PFSK-1 (cell line): ENCODE results near the gene TFCP2L1.

Experiments used
- POLR2AphosphoS5 ChIP-seq: IDR thresholded peaks from 2 replicates; pipeline ENCODE4 v1.6.1; 2012; ENCODE audit warnings: low read depth, mild to moderate bottlenecking, control low read depth, low read length, moderate library complexity
- SIN3A ChIP-seq: IDR thresholded peaks from 2 replicates; pipeline ENCODE4 v1.6.1; 2012; ENCODE audit warnings: mild to moderate bottlenecking, low read length, moderate library complexity, borderline replicate concordance; ENCODE audit not compliant: insufficient read depth

DNA sequence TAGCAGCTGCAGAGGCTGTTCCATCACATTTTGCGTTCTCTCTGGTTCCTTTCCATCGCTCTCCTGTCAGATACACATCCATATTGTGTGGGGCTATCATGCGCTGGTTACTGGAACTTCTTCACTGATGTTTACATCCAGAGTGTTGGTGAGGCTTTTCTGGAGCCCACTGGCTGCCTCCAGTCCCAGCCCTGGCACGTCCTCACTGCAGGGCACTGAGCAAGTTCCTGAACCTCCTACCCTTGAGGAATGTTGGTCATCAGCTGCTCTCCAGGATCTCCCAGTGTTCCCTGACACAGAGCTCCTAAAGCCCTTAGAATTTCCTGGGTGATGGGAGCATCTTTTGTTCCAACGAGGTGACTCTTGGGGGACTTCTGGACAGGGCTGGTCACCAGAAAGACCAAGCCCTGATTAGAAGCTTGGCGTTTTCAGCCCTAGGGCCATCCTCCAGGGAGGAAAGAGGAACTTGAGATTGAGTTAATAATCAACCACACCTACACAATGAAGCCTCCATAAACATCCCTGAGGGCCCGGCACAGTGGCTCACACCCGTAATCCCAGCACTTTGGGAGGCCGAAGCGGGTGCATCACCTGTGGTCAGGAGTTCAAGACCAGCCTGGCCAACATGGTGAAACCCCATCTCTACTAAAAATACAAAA lies 81.3 kb downstream of the TFCP2L1 start:
- no peak for TF ChIP-seq POLR2AphosphoS5
- no peak for TF ChIP-seq SIN3A
